ENCODE results near the gene SPECC1L. TPM values are rescaled to one million over a fixed set of nuclear protein-coding genes. Genes with fewer than 3 reads are reported as not detected.

Gene SPECC1L
- total and polyA plus RNA-seq, 10 of the 15 experiments (the other 5 are each of a cell fraction or from before 2014, with no cell fraction given): 1.9 to 40.6 (median 19.1) TPM

GRCh38 chr22:24325105-24325757 lies 54.6 kb downstream of the SPECC1L start (continued):
- TF ChIP-seq REST (IDR thresholded peaks at IDR 0.05; ENCODE audit: low read depth, low read length) (no peak), MTA2 (IDR thresholded peaks at IDR 0.05; ENCODE audit: low read depth) (no peak), RELB (IDR thresholded peaks at IDR 0.05; ENCODE audit: low read depth) (no peak), ZNF592 (IDR thresholded peaks at IDR 0.05) (0 out of 2 replicates have a peak, but pooled peaks have one; percentile 50), ATF3 (IDR thresholded peaks at IDR 0.05; ENCODE audit: borderline replicate concordance, extremely low read depth, low read depth, low read length) (no peak), CBFB (IDR thresholded peaks at IDR 0.05; ENCODE audit: low read depth) (no peak), SMAD5 (IDR thresholded peaks at IDR 0.05; ENCODE audit: low read depth) (no peak), TARDBP (IDR thresholded peaks at IDR 0.05; ENCODE audit: borderline replicate concordance) (no peak), BHLHE40 (IDR thresholded peaks at IDR 0.05; ENCODE audit: borderline replicate concordance in 1 of 2, low read depth in 2 of 2, low read length in 1 of 2) (peak in 1 of 2 experiments; percentile 32; a peak in 1 of 4 replicates), RFX5 (IDR thresholded peaks at IDR 0.05; ENCODE audit: low read depth, low read length) (no peak), YY1 (IDR thresholded peaks at IDR 0.05; ENCODE audit: low read depth, low read length) (0 out of 2 replicates have a peak, but pooled peaks have one; percentile 16), MYC (IDR thresholded peaks at IDR 0.05; ENCODE audit: insufficient read depth, insufficient read length, insufficient replicate concordance, low read length, severe bottlenecking) (no peak), SMC3 (IDR thresholded peaks at IDR 0.05; ENCODE audit: borderline replicate concordance, low read length) (peak; percentile 88), JUNB (IDR thresholded peaks at IDR 0.05) (no peak), POLR2A (IDR thresholded peaks at IDR 0.05; ENCODE audit: low read depth, low read length) (no peak), IRF5 (IDR thresholded peaks at IDR 0.05; ENCODE audit: borderline replicate concordance) (no peak), TAF1 (IDR thresholded peaks at IDR 0.05; ENCODE audit: borderline replicate concordance, low read depth, low read length) (no peak), CHD1 (IDR thresholded peaks at IDR 0.05; ENCODE audit: low read depth, low read length) (no peak), RELA (IDR thresholded peaks at IDR 0.05; ENCODE audit: borderline replicate concordance, partially characterized antibody) (no peak)
